SU-DHL-6 (cell line): ENCODE results near the gene GLOD5.

ENCODE experiments used
- H2AFZ ChIP-seq: fragments of 200-600 bp; sonication (generic); 2 replicates; pipeline ENCODE4 v1.6.1; 2014; ENCODE audit warnings: low read depth, mild to moderate bottlenecking, moderate library complexity, mixed read lengths, antibody characterized with exemption, low read length; ENCODE audit not compliant: severe bottlenecking
- H3F3A ChIP-seq: fragments of 200-600 bp; shearing (Covaris generic); 2 replicates; pipeline ENCODE4 v1.6.0; 2016; ENCODE audit warnings: antibody characterized with exemption, mild to moderate bottlenecking; ENCODE audit not compliant: insufficient read depth
- H3K27ac ChIP-seq: fragments of 200-600 bp; sonication (generic); 2 replicates; pipeline ENCODE4 v1.5.1; 2016; ENCODE audit warnings: low read depth, mild to moderate bottlenecking, low read length, moderate library complexity, mixed read lengths
- H3K27me3 ChIP-seq: fragments of 200-600 bp; sonication (generic), shearing (Covaris generic); 2 replicates; pipeline ENCODE4 v1.6.0; 2014; ENCODE audit warnings: mild to moderate bottlenecking, low read length
- H3K36me3 ChIP-seq: fragments of 200-600 bp; sonication (generic); 2 replicates; pipeline ENCODE4 v1.6.1; 2014; ENCODE audit warnings: mild to moderate bottlenecking, low read length, mixed read lengths
- H3K4me2 ChIP-seq: fragments of 300-600, 200-600 bp; shearing (Covaris generic), sonication (generic); 2 replicates; pipeline ENCODE4 v1.6.0; 2014; ENCODE audit warnings: low read length, low read depth, mild to moderate bottlenecking; ENCODE audit not compliant: poor library complexity, severe bottlenecking
- H3K4me3 ChIP-seq: fragments of 200-600 bp; sonication (generic); 2 replicates; pipeline ENCODE4 v1.5.1; 2014; ENCODE audit warnings: antibody characterized with exemption, low read length, mild to moderate bottlenecking, mixed read lengths; ENCODE audit not compliant: insufficient read depth, poor library complexity, severe bottlenecking
- H3K79me2 ChIP-seq: fragments of 200-600 bp; sonication (generic); 2 replicates; pipeline ENCODE4 v1.6.1; 2014; ENCODE audit warnings: mild to moderate bottlenecking, low read length, moderate library complexity; ENCODE audit not compliant: insufficient read depth
- H3K9ac ChIP-seq: fragments of 200-600 bp; sonication (generic); 2 replicates; pipeline ENCODE4 v1.7.0; 2014; ENCODE audit warnings: mild to moderate bottlenecking, low read length
- H3K9me2 ChIP-seq: fragments of 200-600 bp; sonication (generic); replicated peaks from 2 replicates; pipeline ENCODE4 v1.6.1; 2014; ENCODE audit warnings: low read length; ENCODE audit not compliant: insufficient read depth
- H3K9me3 ChIP-seq: fragments of 200-600 bp; sonication (generic); 2 replicates; pipeline ENCODE4 v1.6.1; 2014; ENCODE audit warnings: low read length, mixed read lengths; ENCODE audit not compliant: insufficient read depth
- H4K20me1 ChIP-seq: fragments of 200-600 bp; sonication (generic); 2 replicates; pipeline ENCODE4 v1.6.1; 2014; ENCODE audit warnings: low read depth, mild to moderate bottlenecking, antibody characterized with exemption, low read length, moderate library complexity, mixed read lengths
- CTCF ChIP-seq: fragments of 200-600 bp; sonication (generic); IDR thresholded peaks from one replicate; pipeline ENCODE4 v1.5.1; 2017; ENCODE audit warnings: antibody characterized with exemption, mild to moderate bottlenecking, low read length, moderate library complexity; ENCODE audit not compliant: insufficient read depth, poor library complexity, severe bottlenecking
- EZH2phosphoT487 ChIP-seq: fragments of 200-600 bp; sonication (generic), shearing (Covaris generic); conservative IDR thresholded peaks from 2 replicates; pipeline ENCODE4 v1.6.1; 2018; ENCODE audit warnings: mild to moderate bottlenecking, antibody characterized with exemption, low read length, moderate library complexity, mixed read lengths

The GLOD5 gene

GRCh38 chrX:48761674-48762471 is at the start of gene GLOD5:
TSS of gene GLOD5 (plus strand) at chrX:48761747. CDS start at chrX:48761791, 44 bp downstream.
- no peaks in the 10 kb centered on the region for H3K9me3 ChIP-seq
- no peak within 1 kb of the TSS for H3K9ac ChIP-seq
- H3K36me3 ChIP-seq = no peaks in the 10 kb centered on the region
- no peak within 1 kb of the TSS for H3K4me3 ChIP-seq
- H3K9me2 ChIP-seq = no peaks in the 10 kb centered on the region
- H3K79me2 ChIP-seq = no peaks in the 10 kb centered on the region
- H3K4me2 ChIP-seq = no peak within 1 kb of the TSS
- no peaks in the 10 kb centered on the region for H3F3A ChIP-seq
- no peaks in the 10 kb centered on the region for H3K27me3 ChIP-seq
- TF ChIP-seq EZH2phosphoT487 = no peak
- TF ChIP-seq CTCF = no peak
- H4K20me1 ChIP-seq = no peaks in the 10 kb centered on the region
- no peak within 1 kb of the TSS for H2AFZ ChIP-seq
- no peak within 1 kb of the TSS for H3K27ac ChIP-seq

DNA sequence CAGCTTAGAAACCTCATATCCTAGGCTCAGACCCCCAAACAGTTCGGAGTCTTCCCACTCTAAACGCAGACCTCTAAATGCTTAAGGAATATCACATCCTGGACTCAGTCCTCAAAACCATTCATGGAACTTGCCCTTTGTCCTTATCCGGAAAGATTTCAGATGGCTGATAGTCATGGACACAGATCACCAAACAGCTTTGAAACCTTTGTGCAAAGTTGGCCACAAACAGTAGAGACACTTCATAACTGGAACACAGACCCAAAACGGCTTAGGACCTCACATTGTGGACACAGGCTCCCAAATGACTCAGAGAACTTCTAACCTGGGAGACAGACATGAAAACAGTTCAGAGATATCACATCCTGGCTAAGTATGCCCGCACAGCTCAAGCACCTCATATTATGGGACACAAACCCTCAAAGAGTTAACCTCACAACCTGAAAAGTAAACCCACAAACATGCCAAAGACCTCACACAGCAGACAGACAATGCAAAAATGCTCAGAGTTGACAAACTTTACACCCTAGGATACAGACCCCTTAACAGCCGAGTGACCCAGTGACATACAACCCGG is 49.5 kb upstream of the GLOD5 start:
- no peak overlapping the region for H3K27ac ChIP-seq
- no peak for TF ChIP-seq CTCF
- no peak for TF ChIP-seq EZH2phosphoT487
- H3K36me3 ChIP-seq = no peaks in the 10 kb centered on the region
- H3K9ac ChIP-seq = no peak overlapping the region
- H3K4me3 ChIP-seq = no peak overlapping the region
- no peaks in the 10 kb centered on the region for H3F3A ChIP-seq
- H2AFZ ChIP-seq = no peak overlapping the region
- no peaks in the 10 kb centered on the region for H3K27me3 ChIP-seq
- H3K9me2 ChIP-seq = no peaks in the 10 kb centered on the region
- H3K9me3 ChIP-seq = no peaks in the 10 kb centered on the region
- no peaks in the 10 kb centered on the region for H3K79me2 ChIP-seq
- H4K20me1 ChIP-seq = no peaks in the 10 kb centered on the region
- no peak overlapping the region for H3K4me2 ChIP-seq

DNA sequence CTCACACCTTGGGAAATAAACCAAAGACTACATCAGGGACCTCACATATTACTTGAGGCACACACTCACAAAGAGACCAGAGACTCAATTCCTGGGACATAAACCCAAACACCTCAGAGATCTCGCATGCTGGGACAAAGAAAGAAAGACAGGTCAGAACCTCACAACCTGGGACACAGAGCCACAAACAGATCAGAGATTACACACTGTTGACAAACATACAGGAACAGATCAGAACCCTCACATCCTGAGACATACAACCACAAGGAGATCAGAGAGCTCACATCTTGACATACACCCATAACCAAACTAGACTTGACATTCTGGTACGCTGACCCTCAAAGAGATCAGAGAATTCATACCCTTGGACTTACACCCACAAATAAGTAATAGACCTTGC is 47.7 kb upstream of the GLOD5 start:
- Histone ChIP-seq H3K4me3 (no peak overlapping the region), H3K36me3 (no peaks in the 10 kb centered on the region), H4K20me1 (no peaks in the 10 kb centered on the region), H3K9me3 (no peaks in the 10 kb centered on the region), H3K9me2 (no peaks in the 10 kb centered on the region), H3K9ac (no peak overlapping the region), H2AFZ (no peak overlapping the region), H3K27me3 (no peaks in the 10 kb centered on the region), H3K79me2 (no peaks in the 10 kb centered on the region), H3K27ac (no peak overlapping the region), H3K4me2 (no peak overlapping the region), H3F3A (no peaks in the 10 kb centered on the region)
- TF ChIP-seq EZH2phosphoT487 (no peak), CTCF (no peak)
